Hepatocyte (in vitro differentiated cells): ENCODE results near the gene MYL4.

Experiments used
- EZH2 ChIP-seq: fragments of 200-600 bp; sonication (generic); IDR thresholded peaks from 2 replicates; pipeline ENCODE4 v1.6.1; 2016; ENCODE audit warnings: antibody characterized with exemption, mild to moderate bottlenecking, borderline replicate concordance
- TF ChIP-seq, protein P1 (sequence below): fragments of 200-600 bp; sonication (generic); IDR thresholded peaks from 2 replicates; pipeline ENCODE4 v1.5.1; 2016; ENCODE audit warnings: antibody characterized with exemption, mild to moderate bottlenecking; ENCODE audit not compliant: poor library complexity

DNA sequence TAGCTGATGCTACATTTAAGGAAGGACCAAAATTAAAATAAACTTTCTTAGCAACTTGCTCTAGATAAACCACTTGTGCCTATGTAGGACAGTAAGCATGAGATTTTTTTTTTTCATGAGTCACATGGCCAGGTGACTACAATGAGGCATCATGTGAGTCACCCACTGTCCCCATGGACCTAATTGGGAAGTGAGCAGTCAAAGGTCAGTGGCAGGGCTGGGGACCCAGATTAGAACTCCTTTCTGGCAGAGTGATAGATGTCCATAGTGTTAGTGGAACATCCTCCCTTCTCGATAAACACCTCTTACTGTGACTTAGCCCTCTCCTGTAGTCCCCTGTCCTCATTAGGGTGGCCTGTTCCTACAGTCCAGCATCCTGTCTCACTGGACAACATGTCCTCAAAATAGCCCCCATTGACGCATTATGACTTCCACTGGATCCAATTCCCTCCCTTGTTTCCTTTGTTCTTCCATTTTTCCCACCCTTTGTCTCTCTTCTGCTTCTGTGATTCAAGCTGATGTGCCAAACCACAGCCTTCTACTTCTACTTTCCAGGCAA is 56.9 kb downstream of the MYL4 start:
- TF ChIP-seq, protein P1, sequence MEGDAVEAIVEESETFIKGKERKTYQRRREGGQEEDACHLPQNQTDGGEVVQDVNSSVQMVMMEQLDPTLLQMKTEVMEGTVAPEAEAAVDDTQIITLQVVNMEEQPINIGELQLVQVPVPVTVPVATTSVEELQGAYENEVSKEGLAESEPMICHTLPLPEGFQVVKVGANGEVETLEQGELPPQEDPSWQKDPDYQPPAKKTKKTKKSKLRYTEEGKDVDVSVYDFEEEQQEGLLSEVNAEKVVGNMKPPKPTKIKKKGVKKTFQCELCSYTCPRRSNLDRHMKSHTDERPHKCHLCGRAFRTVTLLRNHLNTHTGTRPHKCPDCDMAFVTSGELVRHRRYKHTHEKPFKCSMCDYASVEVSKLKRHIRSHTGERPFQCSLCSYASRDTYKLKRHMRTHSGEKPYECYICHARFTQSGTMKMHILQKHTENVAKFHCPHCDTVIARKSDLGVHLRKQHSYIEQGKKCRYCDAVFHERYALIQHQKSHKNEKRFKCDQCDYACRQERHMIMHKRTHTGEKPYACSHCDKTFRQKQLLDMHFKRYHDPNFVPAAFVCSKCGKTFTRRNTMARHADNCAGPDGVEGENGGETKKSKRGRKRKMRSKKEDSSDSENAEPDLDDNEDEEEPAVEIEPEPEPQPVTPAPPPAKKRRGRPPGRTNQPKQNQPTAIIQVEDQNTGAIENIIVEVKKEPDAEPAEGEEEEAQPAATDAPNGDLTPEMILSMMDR, result no peak
- no peak for TF ChIP-seq EZH2
